Ovary (tissue), 9 donors: ENCODE results near the gene ARHGAP28. TPM values are rescaled to one million over a fixed set of nuclear protein-coding genes. Genes with fewer than 3 reads are reported as not detected.
A peak's percentile ranks its signal among the peaks of the same experiment; 100 is the strongest.

Experiments
- DNase-seq, 5 donors: peaks; one replicate each; pipeline ENCODE4 v3.0.0-alpha.2; 2019 to 2020
- H3K27ac ChIP-seq, 2 donors: fragments of 200-600 bp; one replicate each; pipeline versions ENCODE4 v1.5.1 to v1.8.0; 2019 to 2022
- H3K27me3 ChIP-seq: fragments of 200-600 bp; one replicate; pipeline ENCODE4 v1.8.0; 2022
- H3K36me3 ChIP-seq: fragments of 200-600 bp; sonication (generic); one replicate; pipeline ENCODE4 v1.5.1; 2019
- H3K4me1 ChIP-seq: one replicate; pipeline ENCODE4 v1.8.1; 2013; ENCODE audit warnings: mild to moderate bottlenecking, moderate library complexity; ENCODE audit not compliant: insufficient read depth
- H3K4me3 ChIP-seq: fragments of 200-600 bp; sonication (generic); one replicate; pipeline ENCODE4 v1.5.1; 2017
- H3K9me3 ChIP-seq, 2 donors: fragments of 200-600 bp in 1 of 2; sonication (generic) in 1 of 2; one replicate each; pipeline versions ENCODE4 v1.5.1 to v1.8.1; 2013 to 2019; ENCODE audit warnings: mild to moderate bottlenecking in 1 of 2, moderate library complexity in 1 of 2
- EP300 ChIP-seq: sonication (generic); formaldehyde crosslinking; IDR thresholded peaks from one replicate; pipeline ENCODE4 v1.6.1; 2017; ENCODE audit warnings: antibody characterized with exemption
- POLR2A ChIP-seq: fragments of 450-650 bp; IDR thresholded peaks from one replicate; pipeline ENCODE4 v1.6.1; 2017; ENCODE audit warnings: antibody characterized with exemption, mild to moderate bottlenecking, moderate library complexity
- WGBS, 3 donors: extraction: QIAGEN DNeasy Blood & Tissue Kit in 1 of 3; methylation state at CpG; one replicate each; pipeline versions ENCODE4 v1.1.5 to v1.1.7; 2013 to 2017; 5-methylcytosine and 5-hydroxymethylcytosine counted together
- intact Hi-C, 4 donors: fragments of 100-400 bp; cut with DNase I; formaldehyde crosslinking; loops; one replicate each; pipeline versions ENCODE4 v1.11.0 to v1.15.1; 2022 to 2023
- polyA plus RNA-seq, 2 donors: library from polyadenylated mRNA; stranded (reverse); fragments of 200-250 nt in 1 of 2; fragments of 350-450 nt in 1 of 2; fragmentation: Illumina TruSeq in 1 of 2; extraction: RNeasy Lipid Tissue Mini Kit (QIAGEN cat#74804) in 1 of 2; gene quantifications; one replicate each; pipeline ENCODE4 v1.2.3, GENCODE V29; 2013 to 2014
- total RNA-seq, 7 donors: library from RNA; depleted of rRNA in 2 of 7; stranded (reverse); fragments of >200 nt in 2 of 7; fragmentation: NEBNext Ultra II Directional in 3 of 7; extraction: Animal tissue kit (Norgen Biotek cat#: 25700) in 3 of 7; gene quantifications; one replicate each; pipeline versions ENCODE4 v1.1.0 to v1.2.4, GENCODE V29; 2016 to 2023
- TF ChIP-seq, protein P1 (sequence below), 3 donors: fragments of 450-650 bp in 2 of 3; fragments of 200-600 bp in 1 of 3; IDR thresholded peaks; one replicate each; pipeline versions ENCODE4 v1.5.1 to v1.8.0; 2016 to 2022; ENCODE audit warnings: antibody characterized with exemption in 3 of 3, mild to moderate bottlenecking in 1 of 3
- donor health status: DM: no; HTN: no; CAD: no; lungs with moderate emphysema.
- donor health status: DM: no; HTN: no; CAD: no.
- donor health status: Bipolar disorder and iron deficiency.
- donor health status: DM: yes; HTN: yes; CAD: no.
- donor health status: DM: no; HTN: no; CAD: no.
- donor health status: DM: yes; HTN: yes; CAD: no.

The ARHGAP28 gene
- total and polyA plus RNA-seq, 9 donors, result 5.9 to 28.7 (median 16.9) TPM

DNA sequence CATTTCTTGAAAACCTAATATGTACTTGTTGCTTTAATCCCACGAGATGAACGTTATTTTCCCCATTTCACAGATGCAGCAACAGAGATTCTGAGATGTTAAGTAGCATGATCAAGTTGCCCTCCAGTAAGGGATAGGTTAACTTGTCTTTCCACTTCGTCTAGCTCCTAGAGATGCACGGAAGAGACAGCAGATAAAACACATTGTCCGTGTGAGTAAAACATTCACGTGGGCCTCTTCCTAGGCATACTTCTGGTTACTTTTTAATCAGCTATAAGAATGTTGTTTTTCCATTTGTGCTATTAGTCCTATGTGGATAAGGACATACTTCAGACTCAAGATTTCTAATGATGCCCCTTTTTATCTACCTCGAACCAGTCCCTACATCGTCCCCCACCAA, 1.2 kb upstream of the ARHGAP28 start:
- 26 to 48% (median 44%) methylated on average over 8 of the region's 8 CpGs for WGBS, 3 donors
- Histone ChIP-seq H3K9me3 (no peaks in the 10 kb centered on the region), H3K36me3 (no peaks in the 10 kb centered on the region), H3K27ac (peak overlapping the region in 1 of 2 donors; percentile 97), H3K27me3 (no peaks in the 10 kb centered on the region), H3K4me1 (peaks cover 7% of the 10 kb centered on the region), H3K4me3 (no peak overlapping the region)
- no peak for DNase-seq
- intact Hi-C loops, result loop anchor here in 3 of 4 donors (5.0 to 10.0 kb wide), 5 partner anchors 104 to 181 kb away; no protein-coding TSS in a partner anchor
- TF ChIP-seq, protein P1, sequence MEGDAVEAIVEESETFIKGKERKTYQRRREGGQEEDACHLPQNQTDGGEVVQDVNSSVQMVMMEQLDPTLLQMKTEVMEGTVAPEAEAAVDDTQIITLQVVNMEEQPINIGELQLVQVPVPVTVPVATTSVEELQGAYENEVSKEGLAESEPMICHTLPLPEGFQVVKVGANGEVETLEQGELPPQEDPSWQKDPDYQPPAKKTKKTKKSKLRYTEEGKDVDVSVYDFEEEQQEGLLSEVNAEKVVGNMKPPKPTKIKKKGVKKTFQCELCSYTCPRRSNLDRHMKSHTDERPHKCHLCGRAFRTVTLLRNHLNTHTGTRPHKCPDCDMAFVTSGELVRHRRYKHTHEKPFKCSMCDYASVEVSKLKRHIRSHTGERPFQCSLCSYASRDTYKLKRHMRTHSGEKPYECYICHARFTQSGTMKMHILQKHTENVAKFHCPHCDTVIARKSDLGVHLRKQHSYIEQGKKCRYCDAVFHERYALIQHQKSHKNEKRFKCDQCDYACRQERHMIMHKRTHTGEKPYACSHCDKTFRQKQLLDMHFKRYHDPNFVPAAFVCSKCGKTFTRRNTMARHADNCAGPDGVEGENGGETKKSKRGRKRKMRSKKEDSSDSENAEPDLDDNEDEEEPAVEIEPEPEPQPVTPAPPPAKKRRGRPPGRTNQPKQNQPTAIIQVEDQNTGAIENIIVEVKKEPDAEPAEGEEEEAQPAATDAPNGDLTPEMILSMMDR (IDR thresholded peaks at IDR 0.05), result no peak
- TF ChIP-seq POLR2A, result no peak
- no peak for TF ChIP-seq EP300

- no peaks in the 10 kb centered on the region for H3K36me3 ChIP-seq
- 13 to 17% (median 16%) methylated on average over 5 of the region's 5 CpGs for WGBS, 3 donors
- peak overlapping the region in 1 of 2 donors; percentile 97 for H3K27ac ChIP-seq
- no peak for DNase-seq
- peaks cover 7% of the 10 kb centered on the region for H3K4me1 ChIP-seq
- intact Hi-C loops, result loop anchor here in 3 of 4 donors (5.0 to 10.0 kb wide), 5 partner anchors 104 to 182 kb away; no protein-coding TSS in a partner anchor
- H3K9me3 ChIP-seq, result no peaks in the 10 kb centered on the region
- H3K27me3 ChIP-seq, result no peaks in the 10 kb centered on the region
- no peak for TF ChIP-seq POLR2A
- TF ChIP-seq, protein P1 (IDR thresholded peaks at IDR 0.05), result no peak
- no peak for TF ChIP-seq EP300
- peak overlapping the region; percentile 11 for H3K4me3 ChIP-seq
Measured at GRCh38 chr18:6728809-6729246, 688 bp upstream of the ARHGAP28 start.

GRCh38 chr18:6730416-6731221, 1.1 kb downstream of the ARHGAP28 start:
- WGBS, 3 donors, result 14 to 28% (median 20%) methylated on average over 4 of the region's 4 CpGs
- Histone ChIP-seq H3K4me1 (peaks cover 9% of the 10 kb centered on the region), H3K27me3 (no peaks in the 10 kb centered on the region), H3K4me3 (peak overlapping the region; percentile 62), H3K27ac (peak overlapping the region in 1 of 2 donors; percentile 97), H3K9me3 (no peaks in the 10 kb centered on the region), H3K36me3 (no peaks in the 10 kb centered on the region)
- TF ChIP-seq, protein P1 (IDR thresholded peaks at IDR 0.05), result no peak
- no peak for TF ChIP-seq EP300
- TF ChIP-seq POLR2A, result no peak
- intact Hi-C loops, result loop anchor here in 2 of 4 donors (5.0 to 10.0 kb wide), 3 partner anchors 47 to 836 kb away; partner anchors contain the start of gene TMEM200C (in 1 of the 2)
- no peak for DNase-seq

DNA sequence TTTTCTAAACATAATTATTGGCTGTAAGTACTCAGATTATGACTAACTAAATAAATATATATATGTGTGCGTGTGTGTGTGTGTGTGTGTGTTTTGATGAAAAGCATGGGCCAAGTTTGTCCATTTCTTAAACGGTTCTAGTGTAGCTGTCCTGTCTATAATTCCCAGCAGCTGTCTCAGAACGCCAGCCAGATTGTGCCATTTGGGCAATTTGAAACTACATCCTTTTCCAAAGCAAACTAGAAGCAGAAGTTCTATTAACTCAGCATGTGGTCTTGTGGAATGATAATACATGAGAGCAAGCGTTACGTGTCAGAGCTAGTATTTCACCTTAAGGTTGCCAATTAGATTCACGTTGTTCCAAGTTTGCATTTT, 1.7 kb downstream of the ARHGAP28 start:
- Histone ChIP-seq H3K4me1 (peaks cover 11% of the 10 kb centered on the region), H3K4me3 (no peak overlapping the region), H3K27ac (peak overlapping the region in 1 of 2 donors; percentile 97), H3K27me3 (no peaks in the 10 kb centered on the region), H3K36me3 (no peaks in the 10 kb centered on the region), H3K9me3 (no peaks in the 10 kb centered on the region)
- DNase-seq, result peak in 1 of 5 donors; percentile 25
- intact Hi-C loops, result loop anchor here in 2 of 4 donors (5.0 to 10.0 kb wide), 3 partner anchors 46 to 836 kb away; partner anchors contain the start of gene TMEM200C (in 1 of the 2)
- WGBS, 3 donors, result 13 to 26% (median 24%) methylated on average over 6 of the region's 6 CpGs
- TF ChIP-seq, protein P1 (IDR thresholded peaks at IDR 0.05), result no peak
- TF ChIP-seq POLR2A, result no peak
- no peak for TF ChIP-seq EP300
